ENCODE measurements around the gene PGM2L1. TPM values are rescaled to one million over a fixed set of nuclear protein-coding genes. Genes with fewer than 3 reads are reported as not detected.

PGM2L1 gene
- total and polyA plus RNA-seq, 2 of the 13 experiments (the other 11 are each of a cell fraction or from before 2014, with no cell fraction given) = 0.57 to 1.2 TPM

DNA sequence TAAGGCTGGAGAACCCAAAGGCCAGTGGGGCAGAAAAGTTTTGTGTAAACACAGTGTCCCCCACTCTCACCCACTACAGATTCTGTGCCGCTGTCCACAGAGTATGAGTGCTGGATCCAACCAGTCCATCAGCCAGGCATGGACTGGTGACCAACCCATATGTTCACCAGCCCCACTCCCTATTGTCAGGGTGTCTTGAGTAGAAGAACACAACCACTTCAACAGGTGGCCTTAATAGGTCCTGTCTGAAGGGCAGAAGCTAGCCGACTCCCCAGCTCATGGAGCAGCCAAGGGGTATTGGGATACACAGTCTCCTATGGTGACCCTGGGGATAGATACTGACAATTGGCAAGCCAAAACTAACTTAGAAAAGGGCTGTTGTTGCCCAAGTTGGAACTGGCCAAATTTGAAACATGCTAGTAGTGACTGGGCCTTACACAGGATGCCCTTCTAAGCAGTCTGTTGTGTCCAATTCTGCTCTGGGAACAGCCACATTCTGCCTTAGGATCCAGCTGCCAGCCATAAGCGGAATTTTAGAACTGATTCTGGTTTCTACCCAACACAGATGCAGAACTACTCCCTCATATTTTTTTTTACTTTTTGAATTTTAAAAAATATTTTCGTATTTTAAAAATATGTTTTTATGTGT is 19.8 kb upstream of the PGM2L1 start:
- no TSS peak for BruUV-seq (replicated peaks)
- Histone ChIP-seq H4K20me1 (ENCODE audit: insufficient read depth, low read length) (no peaks in the 10 kb centered on the region), H2AFZ (ENCODE audit: low read length) (no peak overlapping the region), H3K9ac (ENCODE audit: insufficient read depth, low read depth, low read length) (no peak overlapping the region), H3K27me3 (ENCODE audit: control insufficient read depth in 1 of 2, insufficient read depth in 2 of 2, low read length in 2 of 2) (peaks cover 0 to 1% of the 10 kb centered on the region in 2 experiments; a peak in 1 of 5 replicates), H3K4me3 (replicated peaks in 1 of 3; ENCODE audit: insufficient read depth in 1 of 3, low read depth in 2 of 3, low read length in 3 of 3) (no peak overlapping the region), H3K27ac (ENCODE audit: extremely low read length, insufficient read depth, low read length) (no peak overlapping the region), H3K79me2 (ENCODE audit: insufficient read depth, low read length) (no peaks in the 10 kb centered on the region), H3K4me1 (ENCODE audit: insufficient read depth, low read length) (no peaks in the 10 kb centered on the region), H3K36me3 (replicated peaks in 1 of 2; ENCODE audit: control insufficient read depth in 1 of 2, insufficient read depth in 2 of 2, low read length in 2 of 2) (no peaks in the 10 kb centered on the region), H3K9me3 (ENCODE audit: low read length) (no peaks in the 10 kb centered on the region), H3K4me2 (ENCODE audit: low read depth, low read length) (no peak overlapping the region)
- no peak for ATAC-seq
- ChIA-PET POLR2A (no interaction called here), CTCF (ENCODE audit: low intra/inter-chr PET ratio, low total read pairs) (no interaction called here)
- in situ Hi-C loops (cut with HindIII; ENCODE audit: extremely low pct_ligation_motif_present, low pct_unique_long_range_greater_than_20kb) = no loop called here
- no peak for DNase-seq (ENCODE audit: low spot score)
- intact Hi-C loops (cut with micrococcal nuclease; ENCODE audit: unreplicated experiment) = no loop called here
- 48% methylated on average over 4 of the region's 4 CpGs for WGBS (ENCODE audit: low lambda C conversion rate)
- TF ChIP-seq, protein P1, sequence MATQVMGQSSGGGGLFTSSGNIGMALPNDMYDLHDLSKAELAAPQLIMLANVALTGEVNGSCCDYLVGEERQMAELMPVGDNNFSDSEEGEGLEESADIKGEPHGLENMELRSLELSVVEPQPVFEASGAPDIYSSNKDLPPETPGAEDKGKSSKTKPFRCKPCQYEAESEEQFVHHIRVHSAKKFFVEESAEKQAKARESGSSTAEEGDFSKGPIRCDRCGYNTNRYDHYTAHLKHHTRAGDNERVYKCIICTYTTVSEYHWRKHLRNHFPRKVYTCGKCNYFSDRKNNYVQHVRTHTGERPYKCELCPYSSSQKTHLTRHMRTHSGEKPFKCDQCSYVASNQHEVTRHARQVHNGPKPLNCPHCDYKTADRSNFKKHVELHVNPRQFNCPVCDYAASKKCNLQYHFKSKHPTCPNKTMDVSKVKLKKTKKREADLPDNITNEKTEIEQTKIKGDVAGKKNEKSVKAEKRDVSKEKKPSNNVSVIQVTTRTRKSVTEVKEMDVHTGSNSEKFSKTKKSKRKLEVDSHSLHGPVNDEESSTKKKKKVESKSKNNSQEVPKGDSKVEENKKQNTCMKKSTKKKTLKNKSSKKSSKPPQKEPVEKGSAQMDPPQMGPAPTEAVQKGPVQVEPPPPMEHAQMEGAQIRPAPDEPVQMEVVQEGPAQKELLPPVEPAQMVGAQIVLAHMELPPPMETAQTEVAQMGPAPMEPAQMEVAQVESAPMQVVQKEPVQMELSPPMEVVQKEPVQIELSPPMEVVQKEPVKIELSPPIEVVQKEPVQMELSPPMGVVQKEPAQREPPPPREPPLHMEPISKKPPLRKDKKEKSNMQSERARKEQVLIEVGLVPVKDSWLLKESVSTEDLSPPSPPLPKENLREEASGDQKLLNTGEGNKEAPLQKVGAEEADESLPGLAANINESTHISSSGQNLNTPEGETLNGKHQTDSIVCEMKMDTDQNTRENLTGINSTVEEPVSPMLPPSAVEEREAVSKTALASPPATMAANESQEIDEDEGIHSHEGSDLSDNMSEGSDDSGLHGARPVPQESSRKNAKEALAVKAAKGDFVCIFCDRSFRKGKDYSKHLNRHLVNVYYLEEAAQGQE (IDR thresholded peaks at IDR 0.05; ENCODE audit: borderline replicate concordance in 1 of 2, low read depth in 1 of 2, low read length in 2 of 2) = peak; percentile 34 to 87
- TF ChIP-seq, protein P2, sequence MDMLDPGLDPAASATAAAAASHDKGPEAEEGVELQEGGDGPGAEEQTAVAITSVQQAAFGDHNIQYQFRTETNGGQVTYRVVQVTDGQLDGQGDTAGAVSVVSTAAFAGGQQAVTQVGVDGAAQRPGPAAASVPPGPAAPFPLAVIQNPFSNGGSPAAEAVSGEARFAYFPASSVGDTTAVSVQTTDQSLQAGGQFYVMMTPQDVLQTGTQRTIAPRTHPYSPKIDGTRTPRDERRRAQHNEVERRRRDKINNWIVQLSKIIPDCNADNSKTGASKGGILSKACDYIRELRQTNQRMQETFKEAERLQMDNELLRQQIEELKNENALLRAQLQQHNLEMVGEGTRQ (IDR thresholded peaks at IDR 0.05; ENCODE audit: low read depth, low read length) = no peak
- TF ChIP-seq, protein P2 (CRISPR knock-in tag; IDR thresholded peaks at IDR 0.05; ENCODE audit: borderline replicate concordance) = no peak
- no peak for TF ChIP-seq ZNF775 (CRISPR knock-in tag; IDR thresholded peaks at IDR 0.05; ENCODE audit: borderline replicate concordance)
- TF ChIP-seq MIER2 (CRISPR knock-in tag; IDR thresholded peaks at IDR 0.05) = peak; percentile 79
- no peak for FAIRE-seq
